ENCODE data around the gene GULP1.

- TF ChIP-seq, protein P1, sequence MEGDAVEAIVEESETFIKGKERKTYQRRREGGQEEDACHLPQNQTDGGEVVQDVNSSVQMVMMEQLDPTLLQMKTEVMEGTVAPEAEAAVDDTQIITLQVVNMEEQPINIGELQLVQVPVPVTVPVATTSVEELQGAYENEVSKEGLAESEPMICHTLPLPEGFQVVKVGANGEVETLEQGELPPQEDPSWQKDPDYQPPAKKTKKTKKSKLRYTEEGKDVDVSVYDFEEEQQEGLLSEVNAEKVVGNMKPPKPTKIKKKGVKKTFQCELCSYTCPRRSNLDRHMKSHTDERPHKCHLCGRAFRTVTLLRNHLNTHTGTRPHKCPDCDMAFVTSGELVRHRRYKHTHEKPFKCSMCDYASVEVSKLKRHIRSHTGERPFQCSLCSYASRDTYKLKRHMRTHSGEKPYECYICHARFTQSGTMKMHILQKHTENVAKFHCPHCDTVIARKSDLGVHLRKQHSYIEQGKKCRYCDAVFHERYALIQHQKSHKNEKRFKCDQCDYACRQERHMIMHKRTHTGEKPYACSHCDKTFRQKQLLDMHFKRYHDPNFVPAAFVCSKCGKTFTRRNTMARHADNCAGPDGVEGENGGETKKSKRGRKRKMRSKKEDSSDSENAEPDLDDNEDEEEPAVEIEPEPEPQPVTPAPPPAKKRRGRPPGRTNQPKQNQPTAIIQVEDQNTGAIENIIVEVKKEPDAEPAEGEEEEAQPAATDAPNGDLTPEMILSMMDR (IDR thresholded peaks at IDR 0.05) = peak; percentile 19 to 75 (median 60)
- TF ChIP-seq POLR2A (IDR thresholded peaks at IDR 0.05) = no peak
Measured at GRCh38 chr2:188512456-188512855, 220.8 kb downstream of the GULP1 start.

Data from adrenal gland (tissue), 5 donors.